ENCODE results near the gene CHRM2.

- no peak for TF ChIP-seq CTCF (IDR thresholded peaks at IDR 0.05 in 2 of 3, conservative IDR thresholded peaks at IDR 0.05 in 1 of 3; ENCODE audit: borderline replicate concordance in 1 of 3, insufficient read depth in 1 of 3, low read depth in 2 of 3, low read length in 2 of 3)
- TF ChIP-seq YY1 (IDR thresholded peaks at IDR 0.05; ENCODE audit: extremely low read depth, insufficient replicate concordance, low read depth, low read length): no peak
- no peak for TF ChIP-seq SIN3A (IDR thresholded peaks at IDR 0.05; ENCODE audit: low read depth)
- TF ChIP-seq POLR2A (IDR thresholded peaks at IDR 0.05; ENCODE audit: borderline replicate concordance, extremely low read depth, insufficient read depth, insufficient read length): no peak
- no peak for TF ChIP-seq EZH2 (IDR thresholded peaks at IDR 0.05)
- TF ChIP-seq MAX (IDR thresholded peaks at IDR 0.05): no peak
- no peak for TF ChIP-seq CBX3 (IDR thresholded peaks at IDR 0.05; ENCODE audit: low read depth)
- no peak for TF ChIP-seq SRF (IDR thresholded peaks at IDR 0.05; ENCODE audit: low read depth)
- no peak for TF ChIP-seq ATF3 (IDR thresholded peaks at IDR 0.05)
- no peak for TF ChIP-seq EGR1 (IDR thresholded peaks at IDR 0.05; ENCODE audit: low read depth)
- TF ChIP-seq ZFX (IDR thresholded peaks at IDR 0.05): no peak
- no peak for TF ChIP-seq CEBPB (IDR thresholded peaks at IDR 0.05; ENCODE audit: low read depth)
- TF ChIP-seq REST (IDR thresholded peaks at IDR 0.05; ENCODE audit: low read depth): no peak
Observed at GRCh38 chr7:136883046-136883445, 14.6 kb downstream of the CHRM2 start.
